HL-60 (cell line): Measurements from ENCODE around the gene PNLDC1.

Experiments used
- DNase-seq, 2 experiments: peaks; one replicate each; pipeline ENCODE4 v3.0.0-alpha.2; 2010 to 2020; ENCODE audit warnings: low read depth in 1 of 2, low spot score in 1 of 2
- H3K27ac ChIP-seq: fragments of 250-450 bp; sonication (Bioruptor Pico); replicated peaks from 2 replicates; pipeline ENCODE4 v1.5.1; 2020; ENCODE audit warnings: mild to moderate bottlenecking, moderate library complexity
- H3K27me3 ChIP-seq: fragments of 250-450 bp; sonication (Bioruptor Pico); 2 replicates; pipeline ENCODE4 v1.5.1; 2021; ENCODE audit warnings: mild to moderate bottlenecking, moderate library complexity; ENCODE audit not compliant: insufficient read depth, poor library complexity, severe bottlenecking
- H3K4me3 ChIP-seq: replicated peaks from 2 replicates; pipeline ENCODE4 v1.5.1; 2011; ENCODE audit warnings: mild to moderate bottlenecking, control low read depth, low read length; ENCODE audit not compliant: insufficient read depth
- CTCF ChIP-seq: IDR thresholded peaks from one replicate; pipeline ENCODE4 v1.5.1; 2011; ENCODE audit warnings: low read length, control low read depth, inconsistent platforms; ENCODE audit not compliant: insufficient read depth
- GABPA ChIP-seq: IDR thresholded peaks from 2 replicates; pipeline ENCODE4 v1.6.1; 2012; ENCODE audit warnings: low read depth
- POLR2AphosphoS5 ChIP-seq: IDR thresholded peaks from 2 replicates; pipeline ENCODE4 v1.6.1; 2012; ENCODE audit warnings: low read depth
- REST ChIP-seq: IDR thresholded peaks from 2 replicates; pipeline ENCODE4 v1.6.1; 2012; ENCODE audit warnings: low read depth; ENCODE audit not compliant: insufficient replicate concordance
- SPI1 ChIP-seq: IDR thresholded peaks from 2 replicates; pipeline ENCODE4 v1.6.1; 2012; ENCODE audit warnings: low read depth, mild to moderate bottlenecking, borderline replicate concordance

PNLDC1 gene

DNA sequence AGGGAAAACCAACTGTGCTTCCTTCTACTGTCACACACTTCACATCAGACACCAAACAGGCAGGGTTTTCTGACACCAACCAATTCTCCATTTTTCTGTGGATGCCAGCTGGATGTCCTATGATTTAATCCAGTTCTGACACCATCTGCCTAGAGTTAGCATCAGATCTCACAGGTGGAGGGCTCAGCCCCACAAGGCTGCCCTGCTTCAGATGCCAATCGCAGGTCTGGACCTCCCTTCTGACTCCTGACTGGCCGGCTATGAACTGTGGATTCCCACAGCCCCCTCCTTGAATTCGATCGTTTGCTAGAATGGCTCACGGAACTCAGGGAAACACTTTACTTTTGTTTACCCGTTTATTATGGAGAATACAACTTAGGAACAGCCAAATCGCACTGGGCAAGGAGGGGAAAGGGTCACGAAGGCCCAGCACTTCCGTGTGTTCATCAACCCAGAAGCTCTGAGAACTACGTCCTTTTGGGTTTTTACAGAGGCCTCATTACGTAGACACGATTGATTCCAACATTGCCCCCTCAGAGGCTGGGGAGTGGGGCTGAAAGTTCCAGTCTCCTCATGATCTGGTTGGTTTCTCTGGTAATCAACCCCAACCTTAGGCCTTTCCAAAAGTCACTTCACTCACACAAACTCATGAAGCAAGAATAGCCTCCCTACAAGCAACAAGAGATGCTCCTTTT lies 65.3 kb downstream of the PNLDC1 start:
- Histone ChIP-seq H3K27me3 (no peaks in the 10 kb centered on the region), H3K4me3 (no peak overlapping the region), H3K27ac (no peak overlapping the region)
- no peak for TF ChIP-seq POLR2AphosphoS5
- no peak for TF ChIP-seq REST
- TF ChIP-seq SPI1, result no peak
- TF ChIP-seq GABPA, result no peak
- no peak for TF ChIP-seq CTCF
- no peak for DNase-seq

- Histone ChIP-seq H3K4me3 (no peak overlapping the region), H3K27me3 (no peaks in the 10 kb centered on the region), H3K27ac (no peak overlapping the region)
- no peak for DNase-seq
- TF ChIP-seq SPI1, result no peak
- no peak for TF ChIP-seq GABPA
- no peak for TF ChIP-seq REST
- no peak for TF ChIP-seq POLR2AphosphoS5
- TF ChIP-seq CTCF, result no peak
Observed at GRCh38 chr6:159866286-159867247, 66.5 kb downstream of the PNLDC1 start.
